H4 (cell line): Measurements from ENCODE around the gene CCSER2. TPM values are rescaled to one million over a fixed set of nuclear protein-coding genes. Genes with fewer than 3 reads are reported as not detected.
"Not testable (repeated sequence)": the region's sequence is repeated elsewhere in the genome, so short reads cannot be mapped to it uniquely, and the experiment has no call there.

Source experiments
- DNase-seq: peaks from one replicate; pipeline ENCODE4 v3.0.0-alpha.2; 2015; ENCODE audit warnings: low spot score
- total RNA-seq: library from RNA; depleted of rRNA; stranded (reverse); fragments of >200 nt; shearing (Covaris generic); gene quantifications from 2 replicates; pipeline ENCODE4 v1.2.3, GENCODE V29; 2014

The CCSER2 gene
- total RNA-seq, 1 experiment from 2014 or later, result 16.1 TPM

GRCh38 chr10:84519235-84519634 is 190.8 kb downstream of the CCSER2 start:
- DNase-seq, result no peak

- no peak for DNase-seq
Measured at GRCh38 chr10:84521013-84521412, 192.6 kb downstream of the CCSER2 start.

- no peak for DNase-seq
Measured at GRCh38 chr10:84521468-84521867, 193.1 kb downstream of the CCSER2 start.

- no peak for DNase-seq
Measured at GRCh38 chr10:84522612-84523462, 194.4 kb downstream of the CCSER2 start.

- no peak for DNase-seq
Measured at GRCh38 chr10:84523526-84523925, 195.1 kb downstream of the CCSER2 start.

GRCh38 chr10:84524435-84524834 is 196.0 kb downstream of the CCSER2 start:
- no peak for DNase-seq

GRCh38 chr10:84525120-84525806 is 196.9 kb downstream of the CCSER2 start:
- no peak for DNase-seq

GRCh38 chr10:84525807-84526182 is 197.4 kb downstream of the CCSER2 start:
- not testable (repeated sequence) for DNase-seq

- not testable (repeated sequence) for DNase-seq
Measured at GRCh38 chr10:84527386-84527785, 199.0 kb downstream of the CCSER2 start.

- not testable (repeated sequence) for DNase-seq
Measured at GRCh38 chr10:84528526-84528925, 200.1 kb downstream of the CCSER2 start.

- no peak for DNase-seq
Measured at GRCh38 chr10:84530724-84531325, 202.4 kb downstream of the CCSER2 start.

GRCh38 chr10:84531396-84531795 is 203.0 kb downstream of the CCSER2 start:
- no peak for DNase-seq

- DNase-seq, result no peak
Measured at GRCh38 chr10:84534168-84534567, 205.8 kb downstream of the CCSER2 start.

- DNase-seq, result peak; percentile 47
Measured at GRCh38 chr10:84537447-84537931, 209.1 kb downstream of the CCSER2 start.

- no peak for DNase-seq
Measured at GRCh38 chr10:84538036-84538435, 209.6 kb downstream of the CCSER2 start.

- no peak for DNase-seq
Measured at GRCh38 chr10:84539216-84539615, 210.8 kb downstream of the CCSER2 start.

- peak; percentile 51 for DNase-seq
Measured at GRCh38 chr10:84540022-84540616, 211.7 kb downstream of the CCSER2 start.

GRCh38 chr10:84540617-84541288 is 212.4 kb downstream of the CCSER2 start:
- DNase-seq, result peak; percentile 31

- DNase-seq, result no peak
Measured at GRCh38 chr10:84541289-84541637, 212.9 kb downstream of the CCSER2 start.

- DNase-seq, result no peak
Measured at GRCh38 chr10:84542522-84543490, 214.4 kb downstream of the CCSER2 start.
